GM19099 (cell line): ENCODE results near the gene GJA4.

ENCODE experiments used
- POLR2A ChIP-seq: IDR thresholded peaks from 3 replicates; pipeline ENCODE4 v1.6.1; 2011; ENCODE audit warnings: low read depth; ENCODE audit not compliant: insufficient read length; ENCODE audit errors: extremely low read depth

The GJA4 gene

DNA sequence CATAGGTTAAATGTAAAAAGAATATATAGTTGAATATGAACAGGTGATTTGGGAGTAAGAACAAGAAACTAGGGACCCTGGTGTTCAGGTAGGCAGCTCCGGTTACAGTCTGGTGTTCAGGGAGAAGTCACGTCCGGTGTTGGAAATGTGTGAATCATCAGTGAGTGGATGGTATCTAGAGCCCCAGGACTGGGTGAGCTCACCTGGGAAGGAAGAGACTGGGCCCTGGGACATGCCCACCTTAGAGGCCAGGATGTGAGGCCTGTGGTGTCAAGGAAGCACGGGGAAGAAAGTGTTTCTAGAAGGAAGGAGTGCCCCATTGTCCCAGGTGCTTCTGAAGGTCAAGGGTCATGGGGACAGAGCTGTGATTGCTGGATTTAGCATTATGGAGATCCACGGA, 13.3 kb upstream of the GJA4 start:
- TF ChIP-seq POLR2A: no peak

DNA sequence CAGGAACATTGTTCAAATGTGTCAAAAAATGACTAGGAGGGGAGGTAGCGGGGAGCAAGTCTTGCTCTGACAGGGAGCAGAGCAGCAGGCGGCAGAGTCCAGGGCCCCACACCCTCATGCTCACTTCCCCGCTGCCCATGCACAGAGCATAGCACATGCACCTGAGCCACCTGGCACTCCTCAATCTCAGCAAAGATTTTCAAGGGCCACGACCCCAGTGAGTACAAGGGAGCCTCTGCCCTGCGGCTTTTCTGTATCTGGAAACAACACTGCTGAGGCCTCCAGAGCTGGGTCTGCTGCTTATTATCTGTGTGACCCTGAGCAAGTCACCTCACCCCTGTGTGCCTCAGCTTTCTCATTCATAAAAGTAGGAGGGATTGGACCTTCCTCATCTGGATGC, 12.8 kb upstream of the GJA4 start:
- TF ChIP-seq POLR2A: no peak

DNA sequence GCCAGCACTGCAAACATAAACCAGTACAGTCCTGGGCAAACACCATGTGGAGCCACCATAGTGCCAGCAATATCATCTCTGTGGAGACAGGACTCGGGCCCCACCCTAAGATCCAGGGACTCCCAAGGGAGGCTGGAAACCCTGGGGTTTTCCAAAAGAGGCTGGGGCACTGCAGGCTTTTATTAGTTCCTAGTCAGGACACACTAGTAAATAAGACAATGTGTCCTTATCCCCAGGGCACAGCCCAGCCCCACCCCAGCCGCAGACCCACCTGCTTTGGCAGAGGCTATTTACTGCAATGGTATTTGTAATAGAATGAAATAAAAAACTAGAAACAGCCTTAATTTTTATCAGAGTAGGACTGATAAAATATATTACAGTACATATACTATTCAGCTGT, 12.3 kb upstream of the GJA4 start:
- TF ChIP-seq POLR2A: no peak

DNA sequence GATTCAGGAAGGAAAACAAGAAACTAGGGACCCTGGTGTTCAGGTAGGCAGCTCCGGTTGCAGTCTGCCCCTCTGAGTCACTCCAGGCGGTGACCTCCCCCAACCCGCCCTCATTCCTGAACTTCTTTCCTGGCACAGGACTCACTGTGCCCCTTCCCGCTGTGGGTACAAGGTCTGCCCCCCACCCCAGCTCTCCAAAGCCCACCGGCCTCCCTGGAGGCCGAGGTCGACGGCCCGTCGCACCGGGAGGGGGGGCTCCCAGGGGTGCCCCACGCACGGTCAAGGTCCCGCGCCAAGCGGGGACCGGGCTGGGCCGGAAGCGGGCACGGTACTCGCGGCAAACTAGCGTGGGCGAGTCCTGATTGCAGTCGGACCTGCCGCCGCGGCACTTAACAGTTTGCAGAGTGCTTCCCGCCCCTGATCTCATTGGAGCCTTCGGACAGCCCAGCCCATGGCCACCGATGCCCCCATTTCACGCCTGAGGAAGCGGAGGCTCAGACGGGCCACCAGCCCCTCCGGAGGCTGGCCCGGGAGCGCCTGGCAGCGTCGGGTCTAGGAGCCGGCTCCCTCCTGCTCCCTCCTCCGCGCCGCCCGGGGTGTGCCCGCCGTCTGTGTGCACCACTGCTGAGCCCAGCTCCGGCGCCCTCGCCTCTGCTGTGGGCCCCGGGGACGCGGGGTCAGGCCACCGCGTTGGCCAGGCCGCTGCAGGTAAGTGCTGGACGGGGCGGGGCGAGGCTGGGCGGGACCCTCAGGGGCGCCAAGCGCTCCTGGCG, 11.5 kb upstream of the GJA4 start, which contains the start of gene GJB3:
Gene GJB3 (plus strand): TSS at position 144 of the 773 bp plus-strand sequence. CDS start 3,549 bp downstream, outside the sequence.
- TF ChIP-seq POLR2A: no peak

DNA sequence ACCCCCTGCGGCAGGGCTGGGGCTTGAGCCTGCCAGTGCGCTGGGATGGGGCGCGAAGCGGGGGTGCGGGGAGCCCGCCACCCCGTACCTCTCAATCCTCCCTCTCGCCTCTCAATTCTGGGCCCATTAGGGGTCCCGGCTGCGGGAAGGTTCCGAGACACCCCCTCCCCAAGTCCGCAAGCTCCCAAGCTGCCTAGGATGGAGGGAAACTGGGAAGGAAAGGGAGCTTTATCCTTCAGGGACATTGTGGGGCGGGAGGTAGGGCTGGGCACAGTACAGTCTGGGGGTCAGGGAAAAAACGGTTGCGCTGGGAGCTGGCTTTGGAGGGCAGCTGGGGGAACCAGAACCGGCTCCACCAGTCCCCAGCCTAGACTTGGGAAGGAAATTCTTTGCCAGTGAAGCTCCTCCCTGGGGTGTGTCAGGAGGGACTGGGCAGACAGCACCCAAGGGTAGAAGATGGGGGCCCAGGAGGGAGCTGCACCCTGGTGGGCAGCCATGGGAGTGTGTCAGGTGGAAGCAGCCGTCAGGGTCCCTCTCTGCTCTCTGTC, 10.9 kb upstream of the GJA4 start:
- TF ChIP-seq POLR2A: no peak

DNA sequence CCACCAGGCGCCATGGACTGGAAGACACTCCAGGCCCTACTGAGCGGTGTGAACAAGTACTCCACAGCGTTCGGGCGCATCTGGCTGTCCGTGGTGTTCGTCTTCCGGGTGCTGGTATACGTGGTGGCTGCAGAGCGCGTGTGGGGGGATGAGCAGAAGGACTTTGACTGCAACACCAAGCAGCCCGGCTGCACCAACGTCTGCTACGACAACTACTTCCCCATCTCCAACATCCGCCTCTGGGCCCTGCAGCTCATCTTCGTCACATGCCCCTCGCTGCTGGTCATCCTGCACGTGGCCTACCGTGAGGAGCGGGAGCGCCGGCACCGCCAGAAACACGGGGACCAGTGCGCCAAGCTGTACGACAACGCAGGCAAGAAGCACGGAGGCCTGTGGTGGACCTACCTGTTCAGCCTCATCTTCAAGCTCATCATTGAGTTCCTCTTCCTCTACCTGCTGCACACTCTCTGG, 8.0 kb upstream of the GJA4 start:
- TF ChIP-seq POLR2A: no peak

DNA sequence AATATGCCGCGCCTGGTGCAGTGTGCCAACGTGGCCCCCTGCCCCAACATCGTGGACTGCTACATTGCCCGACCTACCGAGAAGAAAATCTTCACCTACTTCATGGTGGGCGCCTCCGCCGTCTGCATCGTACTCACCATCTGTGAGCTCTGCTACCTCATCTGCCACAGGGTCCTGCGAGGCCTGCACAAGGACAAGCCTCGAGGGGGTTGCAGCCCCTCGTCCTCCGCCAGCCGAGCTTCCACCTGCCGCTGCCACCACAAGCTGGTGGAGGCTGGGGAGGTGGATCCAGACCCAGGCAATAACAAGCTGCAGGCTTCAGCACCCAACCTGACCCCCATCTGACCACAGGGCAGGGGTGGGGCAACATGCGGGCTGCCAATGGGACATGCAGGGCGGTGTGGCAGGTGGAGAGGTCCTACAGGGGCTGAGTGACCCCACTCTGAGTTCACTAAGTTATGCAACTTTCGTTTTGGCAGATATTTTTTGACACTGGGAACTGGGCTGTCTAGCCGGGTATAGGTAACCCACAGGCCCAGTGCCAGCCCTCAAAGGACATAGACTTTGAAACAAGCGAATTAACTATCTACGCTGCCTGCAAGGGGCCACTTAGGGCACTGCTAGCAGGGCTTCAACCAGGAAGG, 7.4 kb upstream of the GJA4 start:
- TF ChIP-seq POLR2A: no peak

DNA sequence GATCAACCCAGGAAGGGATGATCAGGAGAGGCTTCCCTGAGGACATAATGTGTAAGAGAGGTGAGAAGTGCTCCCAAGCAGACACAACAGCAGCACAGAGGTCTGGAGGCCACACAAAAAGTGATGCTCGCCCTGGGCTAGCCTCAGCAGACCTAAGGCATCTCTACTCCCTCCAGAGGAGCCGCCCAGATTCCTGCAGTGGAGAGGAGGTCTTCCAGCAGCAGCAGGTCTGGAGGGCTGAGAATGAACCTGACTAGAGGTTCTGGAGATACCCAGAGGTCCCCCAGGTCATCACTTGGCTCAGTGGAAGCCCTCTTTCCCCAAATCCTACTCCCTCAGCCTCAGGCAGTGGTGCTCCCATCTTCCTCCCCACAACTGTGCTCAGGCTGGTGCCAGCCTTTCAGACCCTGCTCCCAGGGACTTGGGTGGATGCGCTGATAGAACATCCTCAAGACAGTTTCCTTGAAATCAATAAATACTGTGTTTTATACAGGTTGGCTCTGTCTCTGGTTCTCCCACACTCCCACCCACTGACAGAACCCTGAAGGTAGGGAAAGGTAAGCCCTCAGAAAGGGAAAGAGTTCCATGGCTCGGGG, 6.8 kb upstream of the GJA4 start:
- TF ChIP-seq POLR2A: no peak

DNA sequence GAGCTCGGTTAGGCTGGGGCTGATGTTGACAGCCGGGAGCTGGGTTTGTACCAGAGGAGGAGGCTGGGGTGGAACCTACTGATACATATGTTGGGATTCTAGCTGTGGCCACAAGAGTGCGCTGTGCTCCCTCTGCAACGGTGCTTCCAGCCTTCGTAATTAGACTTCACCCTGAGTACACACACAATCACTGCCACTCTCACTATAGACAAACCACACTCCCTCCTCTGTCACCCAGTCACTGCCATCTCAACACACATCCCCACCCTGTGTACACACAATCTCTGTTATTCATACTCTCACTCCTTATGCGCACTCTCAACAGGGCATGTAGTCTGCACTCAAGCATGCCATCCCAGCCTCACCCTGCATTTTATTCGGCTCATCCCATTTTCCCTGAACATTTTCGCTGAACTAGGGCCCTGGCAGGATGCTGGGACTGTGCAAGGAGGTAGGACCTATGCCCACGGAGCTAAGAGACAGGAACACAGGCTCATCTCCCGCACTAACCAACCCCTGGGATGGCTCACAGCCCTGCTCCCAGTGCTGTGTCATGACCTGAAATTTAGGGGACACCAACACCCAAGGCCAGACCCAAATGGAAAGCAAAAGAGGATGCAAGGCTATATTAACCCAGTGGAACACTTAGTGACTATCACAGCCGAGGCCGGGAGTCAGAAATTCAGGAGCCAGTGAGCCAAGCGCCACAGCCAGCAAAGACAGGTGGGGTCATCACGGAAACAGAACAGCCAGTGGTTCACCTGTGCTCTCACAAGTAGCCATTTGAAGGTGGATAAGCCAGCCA, 6.1 kb upstream of the GJA4 start:
- no peak for TF ChIP-seq POLR2A

DNA sequence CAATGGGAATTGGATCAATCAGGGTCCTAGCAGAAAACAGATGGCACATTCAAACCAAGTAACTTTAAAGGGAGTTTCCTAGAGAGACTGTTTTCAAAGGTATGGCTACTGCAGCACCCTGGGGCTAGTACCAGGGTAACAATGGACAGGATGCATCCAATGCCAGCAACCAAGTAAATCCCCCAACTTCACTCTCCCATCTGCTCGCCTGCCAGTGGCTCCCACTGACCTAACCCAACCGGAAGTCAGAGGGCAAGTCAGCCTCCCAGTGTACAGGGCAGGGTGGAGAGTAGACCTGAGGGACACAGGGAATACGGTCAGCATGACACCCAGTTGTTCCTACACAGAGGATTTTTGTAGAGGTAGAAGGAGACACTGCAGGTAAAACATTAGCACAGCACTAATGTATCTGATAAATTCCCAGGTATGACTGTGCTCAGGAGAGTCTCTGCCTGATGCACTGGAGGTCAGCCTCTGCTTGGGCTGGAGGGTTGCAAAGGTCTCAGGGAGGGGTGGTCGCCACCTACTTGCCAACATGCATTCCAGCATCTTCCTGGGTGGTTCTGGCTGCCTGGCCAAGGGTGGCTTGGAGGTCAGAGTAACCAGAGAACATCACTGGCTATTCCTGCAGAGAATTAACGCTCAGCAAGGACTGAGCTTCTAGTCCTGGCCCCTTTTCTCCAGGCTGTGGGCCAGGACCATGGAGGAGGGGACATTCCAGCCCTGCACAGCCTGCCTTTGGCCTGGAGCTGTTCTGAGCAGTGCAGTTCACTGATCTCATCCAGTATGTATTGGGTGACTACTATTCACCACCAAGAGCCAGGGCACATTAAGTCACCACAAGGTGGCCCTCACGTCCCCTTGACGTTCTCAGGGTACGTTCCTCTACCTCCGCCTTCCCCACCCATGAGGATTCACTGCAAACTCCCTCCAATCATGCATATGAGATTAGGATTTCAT, 5.1 kb upstream of the GJA4 start:
- no peak for TF ChIP-seq POLR2A

DNA sequence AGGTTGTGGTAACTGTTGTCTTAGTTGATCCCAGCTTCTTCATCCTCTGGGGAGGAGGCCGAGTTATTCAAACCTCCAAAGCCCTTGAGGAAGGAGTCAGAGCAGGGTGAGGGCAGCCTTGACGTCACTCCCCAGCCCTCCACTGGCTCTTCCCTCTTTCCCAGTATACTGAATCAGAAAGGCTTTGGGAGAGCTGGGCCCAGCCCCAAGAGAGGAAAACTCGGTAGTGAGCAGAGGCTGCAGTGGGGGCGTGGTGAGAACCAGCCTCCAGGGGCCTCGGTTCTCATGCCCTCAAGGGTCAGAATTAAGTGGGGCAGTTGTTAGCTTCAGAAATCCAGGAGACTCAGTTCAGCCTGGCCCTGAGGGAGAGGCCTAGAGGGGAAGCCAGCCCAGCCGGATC, 1.8 kb upstream of the GJA4 start:
- TF ChIP-seq POLR2A: no peak

DNA sequence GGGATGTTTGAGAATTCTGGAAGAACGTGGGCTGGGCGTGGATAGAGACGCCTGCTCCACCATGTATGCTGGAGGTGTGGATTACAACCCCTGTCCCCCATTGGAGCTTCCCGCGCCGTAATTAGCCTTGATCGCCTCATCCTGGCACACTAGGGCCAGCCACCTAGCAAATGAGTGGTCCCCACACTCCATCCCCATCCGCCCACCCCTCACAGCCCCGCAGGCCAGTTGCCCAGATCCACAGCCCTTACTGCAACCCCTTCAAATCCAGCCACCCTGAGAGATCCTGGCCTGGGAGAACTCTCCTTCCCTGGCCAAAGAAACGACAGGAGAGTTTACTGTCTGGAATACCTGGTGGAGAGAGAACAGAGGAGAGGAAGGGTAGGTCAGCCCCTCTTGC, 375 bp upstream of the GJA4 start:
- TF ChIP-seq POLR2A: no peak

DNA sequence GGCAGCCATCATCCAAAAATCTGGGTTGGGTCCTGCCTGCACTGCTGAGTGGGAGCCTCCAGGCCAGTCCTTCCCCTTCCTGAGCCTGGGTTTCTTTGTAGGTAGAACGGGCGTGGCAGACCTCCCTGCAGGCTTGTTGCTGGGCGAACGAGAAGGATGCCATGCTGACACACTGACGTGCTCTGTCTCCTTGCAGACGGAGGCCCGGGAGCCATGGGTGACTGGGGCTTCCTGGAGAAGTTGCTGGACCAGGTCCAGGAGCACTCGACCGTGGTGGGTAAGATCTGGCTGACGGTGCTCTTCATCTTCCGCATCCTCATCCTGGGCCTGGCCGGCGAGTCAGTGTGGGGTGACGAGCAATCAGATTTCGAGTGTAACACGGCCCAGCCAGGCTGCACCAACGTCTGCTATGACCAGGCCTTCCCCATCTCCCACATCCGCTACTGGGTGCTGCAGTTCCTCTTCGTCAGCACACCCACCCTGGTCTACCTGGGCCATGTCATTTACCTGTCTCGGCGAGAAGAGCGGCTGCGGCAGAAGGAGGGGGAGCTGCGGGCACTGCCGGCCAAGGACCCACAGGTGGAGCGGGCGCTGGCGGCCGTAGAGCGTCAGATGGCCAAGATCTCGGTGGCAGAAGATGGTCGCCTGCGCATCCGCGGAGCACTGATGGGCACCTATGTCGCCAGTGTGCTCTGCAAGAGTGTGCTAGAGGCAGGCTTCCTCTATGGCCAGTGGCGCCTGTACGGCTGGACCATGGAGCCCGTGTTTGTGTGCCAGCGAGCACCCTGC, 1.4 kb downstream of the GJA4 start:
- TF ChIP-seq POLR2A: no peak
